Left renal pelvis (tissue), 4 donors: ENCODE measurements around the gene TNFRSF4. TPM values are rescaled to one million over a fixed set of nuclear protein-coding genes. Genes with fewer than 3 reads are reported as not detected.

Experiments
- DNase-seq, 4 donors: peaks; one replicate each; pipeline ENCODE4 v3.0.0-alpha.2; 2013; ENCODE audit warnings: low read depth in 4 of 4, low spot score in 3 of 4
- polyA plus RNA-seq, 4 donors: library from polyadenylated mRNA; unstranded; fragments of 120-200 nt; gene quantifications; one replicate each; pipeline ENCODE4 v1.2.1, GENCODE V29; 2013; ENCODE audit not compliant: insufficient read length in 4 of 4

Gene TNFRSF4
- polyA plus RNA-seq, 4 donors = 1.5 to 2.7 (median 1.8) TPM

- no peak for DNase-seq
Observed at GRCh38 chr1:1171546-1172340, 42.2 kb downstream of the TNFRSF4 start.

GRCh38 chr1:1171161-1171545 is 42.8 kb downstream of the TNFRSF4 start:
- DNase-seq = no peak

- DNase-seq = no peak
Observed at GRCh38 chr1:1170215-1171091, 43.5 kb downstream of the TNFRSF4 start.

- DNase-seq = no peak
Observed at GRCh38 chr1:1169429-1170214, 44.3 kb downstream of the TNFRSF4 start.

GRCh38 chr1:1168451-1169411 is 45.2 kb downstream of the TNFRSF4 start:
- DNase-seq = no peak

- DNase-seq = no peak
Observed at GRCh38 chr1:1167841-1168450, 46.0 kb downstream of the TNFRSF4 start.

- no peak for DNase-seq
Observed at GRCh38 chr1:1167398-1167821, 46.5 kb downstream of the TNFRSF4 start.

- no peak for DNase-seq
Observed at GRCh38 chr1:1166642-1167397, 47.1 kb downstream of the TNFRSF4 start.

- no peak for DNase-seq
Observed at GRCh38 chr1:1165900-1166421, 48.0 kb downstream of the TNFRSF4 start.

- no peak for DNase-seq
Observed at GRCh38 chr1:1165485-1165884, 48.5 kb downstream of the TNFRSF4 start.

- peak in 1 of 4 donors; percentile 59 for DNase-seq
Observed at GRCh38 chr1:1164701-1165451, 49.1 kb downstream of the TNFRSF4 start.

- DNase-seq = no peak
Observed at GRCh38 chr1:1164361-1164700, 49.6 kb downstream of the TNFRSF4 start.

GRCh38 chr1:1163538-1164070 is 50.3 kb downstream of the TNFRSF4 start:
- DNase-seq = no peak

- no peak for DNase-seq
Observed at GRCh38 chr1:1162597-1163537, 51.1 kb downstream of the TNFRSF4 start.

- DNase-seq = no peak
Observed at GRCh38 chr1:1161683-1162079, 52.3 kb downstream of the TNFRSF4 start.
